Activated T-cell treated with anti-CD3 and anti-CD28 coated beads for 48 hours (primary cell): ENCODE data around the gene JPH3.
A peak's percentile ranks its signal among the peaks of the same experiment; 100 is the strongest.

Experiments
- DNase-seq: peaks from one replicate; pipeline ENCODE4 v3.0.0-alpha.2; 2020; ENCODE audit warnings: low read depth

Gene JPH3

GRCh38 chr16:87697792-87698191 lies 95.5 kb downstream of the JPH3 start:
- DNase-seq = no peak

DNA sequence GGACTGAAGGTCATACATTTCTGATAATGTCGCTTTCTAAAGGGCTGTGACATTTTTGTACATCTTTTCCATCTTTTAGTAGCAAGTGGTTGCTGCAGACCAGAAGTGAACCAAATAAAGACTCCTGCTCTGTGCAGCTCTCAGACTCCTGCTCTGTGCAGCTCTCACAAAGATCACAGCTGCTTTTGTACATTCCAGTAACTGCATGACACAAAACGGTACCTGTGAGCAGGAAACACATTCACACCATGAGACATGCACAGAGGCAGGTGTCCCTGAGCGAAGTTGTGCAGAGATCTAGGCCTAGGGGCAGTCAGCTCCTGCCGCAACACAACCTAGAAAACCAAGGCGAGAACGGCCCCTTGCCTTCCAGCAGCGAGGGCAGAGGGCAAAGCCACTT lies 95.9 kb downstream of the JPH3 start:
- no peak for DNase-seq

- DNase-seq = no peak
Measured at GRCh38 chr16:87698676-87699199, 96.4 kb downstream of the JPH3 start.

- no peak for DNase-seq
Measured at GRCh38 chr16:87700406-87701077, 98.2 kb downstream of the JPH3 start.

GRCh38 chr16:87701078-87701460 lies 98.8 kb downstream of the JPH3 start:
- DNase-seq = no peak

DNA sequence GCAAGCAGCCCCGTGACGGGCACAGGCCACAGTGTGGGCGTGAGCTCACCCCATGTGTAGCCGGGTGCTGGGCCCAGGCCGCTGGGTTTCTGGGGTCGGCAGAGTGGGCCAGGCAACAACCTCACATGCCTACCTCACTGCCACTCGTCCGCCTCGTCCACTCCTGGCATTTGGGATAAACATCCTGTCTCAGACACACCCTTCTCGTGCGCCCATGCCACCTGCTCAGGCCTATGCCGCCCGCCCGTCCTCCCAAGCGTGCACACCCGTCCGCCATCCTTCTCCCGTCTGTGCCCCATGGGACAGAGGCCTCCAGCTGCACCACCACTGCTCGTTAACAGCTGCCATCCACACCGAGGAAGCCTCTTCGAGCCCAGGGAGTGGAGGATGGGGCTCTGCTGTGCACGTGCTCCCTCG lies 99.2 kb downstream of the JPH3 start:
- no peak for DNase-seq

- DNase-seq = peak; percentile 46
Measured at GRCh38 chr16:87702325-87702811, 100.1 kb downstream of the JPH3 start.

DNA sequence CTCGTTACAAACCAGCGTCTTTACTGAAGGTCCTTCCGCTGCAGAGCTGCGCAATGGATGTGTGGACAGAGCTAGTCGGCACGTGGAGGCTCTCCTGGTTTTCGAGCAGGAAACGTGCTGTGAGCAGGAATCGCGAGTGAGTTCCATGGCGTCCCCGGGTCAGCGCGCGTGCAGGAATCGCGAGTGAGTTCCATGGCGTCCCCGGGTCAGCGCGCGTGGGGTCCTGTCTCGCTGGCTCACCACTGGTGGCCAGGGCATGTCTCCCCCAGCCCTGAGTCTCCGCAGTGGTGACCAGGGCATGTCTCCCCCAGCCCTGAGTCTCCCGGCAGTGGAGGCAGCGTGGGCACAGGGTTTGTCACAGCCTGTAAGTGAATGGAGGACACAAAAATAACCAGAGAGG lies 100.8 kb downstream of the JPH3 start:
- no peak for DNase-seq

DNA sequence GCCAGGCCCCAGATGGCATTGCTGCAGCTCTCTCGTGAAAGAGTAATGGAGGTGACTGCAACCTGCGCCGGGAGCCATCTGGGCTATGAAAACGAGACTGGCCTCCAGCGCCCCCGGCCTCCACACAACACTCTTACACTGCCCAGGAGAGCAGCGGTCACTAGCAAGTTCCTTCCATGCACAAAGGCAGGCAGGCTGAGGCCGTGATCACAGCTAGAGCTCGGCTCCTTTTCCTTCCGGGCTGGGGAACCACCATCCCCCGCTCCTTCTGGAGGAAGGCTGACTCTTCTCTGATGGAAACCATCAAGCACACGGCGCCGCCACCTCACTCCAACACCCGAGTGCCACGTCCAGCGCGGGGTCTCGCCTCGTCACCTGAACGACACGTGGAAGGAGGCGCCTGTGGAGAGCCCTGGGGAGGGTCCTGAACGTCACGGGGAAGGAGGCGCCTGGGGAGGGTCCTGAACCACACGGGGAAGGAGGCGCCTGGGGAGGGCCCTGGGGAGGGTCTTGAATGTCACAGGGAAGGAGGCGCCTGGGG lies 101.6 kb downstream of the JPH3 start:
- no peak for DNase-seq

GRCh38 chr16:87704754-87705353 lies 102.5 kb downstream of the JPH3 start:
- DNase-seq = no peak

- DNase-seq = no peak
Measured at GRCh38 chr16:87705771-87706277, 103.5 kb downstream of the JPH3 start.

DNA sequence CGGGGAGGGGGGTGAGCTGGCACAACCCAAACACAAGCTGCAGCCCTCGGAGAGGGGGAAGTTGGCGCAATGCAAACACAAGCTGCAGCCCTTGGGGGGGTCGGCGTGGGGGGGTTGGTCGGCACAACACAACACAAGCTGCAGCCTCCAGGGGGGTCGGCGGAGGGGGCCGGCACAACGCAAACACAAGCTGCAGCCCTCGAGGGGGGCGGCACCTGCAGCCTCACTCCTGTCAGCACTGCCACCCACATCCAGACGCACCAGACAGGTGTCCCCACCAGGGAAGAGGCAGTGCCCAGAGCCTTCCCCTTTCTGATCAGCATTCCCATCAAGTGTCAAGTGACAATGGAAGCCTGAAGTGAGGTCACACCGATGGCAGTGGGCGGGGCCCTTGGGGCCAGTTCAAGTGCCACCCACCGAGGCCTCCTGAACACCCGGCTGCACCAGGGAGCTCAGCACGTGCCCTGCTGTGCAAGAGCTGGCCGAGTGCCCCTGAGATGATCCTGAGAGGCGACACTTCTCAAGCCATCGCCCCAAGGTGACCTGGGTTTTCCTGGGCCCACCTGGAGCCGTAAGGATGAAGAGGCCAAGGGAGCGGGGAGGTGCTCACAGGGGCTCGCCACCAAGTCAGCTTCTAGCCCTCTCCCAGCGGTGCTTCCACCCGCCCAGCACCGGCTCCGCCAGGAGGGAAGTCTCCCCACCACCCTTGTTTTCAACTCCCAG lies 104.1 kb downstream of the JPH3 start:
- DNase-seq = no peak

GRCh38 chr16:87707097-87707496 lies 104.8 kb downstream of the JPH3 start:
- no peak for DNase-seq

- DNase-seq = no peak
Measured at GRCh38 chr16:87707714-87708580, 105.6 kb downstream of the JPH3 start.

- no peak for DNase-seq
Measured at GRCh38 chr16:87708881-87709638, 106.8 kb downstream of the JPH3 start.

- no peak for DNase-seq
Measured at GRCh38 chr16:87709677-87710076, 107.4 kb downstream of the JPH3 start.

DNA sequence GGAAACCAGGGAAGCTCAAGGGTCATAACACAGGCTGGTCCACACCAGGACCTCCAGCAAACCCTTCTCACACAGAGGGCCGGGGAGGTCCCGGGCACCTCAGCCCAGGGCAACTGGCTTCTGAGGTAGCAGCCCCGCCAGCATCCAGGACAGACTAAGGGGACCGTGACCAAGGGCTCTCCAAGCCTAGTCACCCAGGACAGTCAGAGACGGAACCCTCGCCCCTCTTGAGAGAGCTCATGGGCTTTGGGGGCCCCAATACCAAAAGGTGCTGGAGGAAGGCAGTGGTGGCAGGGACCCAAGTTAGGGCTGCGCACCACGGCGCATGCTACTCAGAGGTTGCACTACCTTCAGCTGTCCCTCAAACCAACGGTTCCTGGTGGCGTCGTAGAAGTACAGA lies 108.6 kb downstream of the JPH3 start:
- no peak for DNase-seq

GRCh38 chr16:87712184-87712762 lies 110.0 kb downstream of the JPH3 start:
- DNase-seq = no peak

- peak; percentile 47 for DNase-seq
Measured at GRCh38 chr16:87713451-87714229, 111.3 kb downstream of the JPH3 start.

DNA sequence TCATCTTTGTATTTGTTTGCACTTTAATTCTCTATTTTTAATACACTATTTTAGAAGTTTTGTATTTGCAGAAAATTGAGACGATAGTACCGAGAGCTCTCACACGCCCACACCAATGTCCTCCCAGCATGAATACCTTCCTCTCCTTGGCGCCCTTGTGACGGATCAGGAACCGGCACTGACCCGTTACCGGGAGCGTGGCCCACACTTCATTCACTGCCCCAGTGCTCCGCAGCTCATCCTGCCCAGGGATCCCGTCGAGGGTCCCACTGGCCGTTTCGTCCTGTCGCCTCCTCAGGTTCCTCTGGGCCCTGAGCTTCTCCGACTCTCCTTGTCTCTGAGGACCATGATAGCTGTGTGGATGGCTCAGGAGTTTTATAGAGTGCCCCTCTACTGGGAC lies 112.9 kb downstream of the JPH3 start:
- DNase-seq = no peak
